Fibroblast of skin of right biceps (primary cell): ENCODE results near the gene ARSK.
"Not testable (repeated sequence)": the region's sequence is repeated elsewhere in the genome, so short reads cannot be mapped to it uniquely, and the experiment has no call there.

Experiments used
- DNase-seq: peaks from one replicate; pipeline ENCODE4 v3.0.0-alpha.2; 2013

ARSK gene

GRCh38 chr5:95621839-95622629 lies 67.1 kb downstream of the ARSK start:
- no peak for DNase-seq

DNA sequence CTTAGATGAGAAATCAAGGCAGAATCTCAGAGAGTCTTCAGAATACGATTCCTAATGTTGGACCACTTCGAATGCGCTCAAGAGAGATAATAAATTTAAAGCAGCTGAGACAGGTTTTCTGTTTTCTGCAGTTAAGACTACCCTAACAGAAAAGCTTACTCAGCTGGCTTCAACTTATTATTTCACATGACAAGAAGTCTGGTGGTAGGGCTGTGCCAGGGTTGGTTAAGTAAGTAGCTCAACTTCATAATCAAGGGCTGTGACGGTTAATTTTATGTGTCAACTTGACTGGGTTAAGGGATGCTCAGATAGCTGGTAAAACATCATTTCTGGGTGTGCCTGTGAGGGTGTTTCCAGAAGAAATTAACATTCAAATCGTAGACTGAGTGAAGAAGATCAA lies 68.8 kb downstream of the ARSK start:
- no peak for DNase-seq

DNA sequence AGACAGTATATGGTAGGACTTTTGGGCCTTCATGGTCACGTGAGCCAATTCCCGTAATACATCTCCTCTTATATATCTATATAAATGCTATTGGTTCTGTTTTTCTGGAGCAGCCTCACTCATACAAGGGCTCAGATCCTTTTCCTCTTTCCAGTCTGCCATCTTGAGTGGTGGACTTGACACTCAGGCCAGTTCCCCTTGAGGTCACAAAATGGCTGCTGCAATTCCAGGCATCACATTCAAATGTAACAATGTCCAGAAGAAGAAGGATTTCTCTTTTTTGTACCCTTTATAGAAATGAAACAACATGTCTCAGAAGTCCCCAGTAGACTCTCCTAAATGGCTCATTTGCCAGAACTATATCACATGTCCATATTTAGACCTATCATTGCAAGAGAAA lies 69.5 kb downstream of the ARSK start:
- no peak for DNase-seq

DNA sequence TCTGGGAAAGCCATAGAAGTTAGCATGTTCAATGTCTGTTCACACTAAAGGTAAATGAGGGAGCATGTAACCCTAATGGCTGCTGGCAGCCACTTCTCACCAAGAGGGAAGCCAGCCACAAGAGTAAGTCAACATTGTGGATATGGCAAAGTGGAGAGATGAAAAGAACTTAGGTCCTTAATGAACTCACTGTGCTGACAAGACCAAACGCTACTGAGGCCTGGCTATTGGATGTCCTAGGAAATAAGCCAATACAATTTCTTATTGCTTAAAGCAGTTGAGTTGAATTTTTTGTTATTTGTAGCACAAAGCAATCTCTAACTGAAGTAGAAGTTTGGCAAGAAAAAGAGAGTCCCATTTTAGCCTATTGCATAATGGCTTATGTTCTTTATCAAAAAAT lies 71.8 kb downstream of the ARSK start:
- DNase-seq, result no peak

DNA sequence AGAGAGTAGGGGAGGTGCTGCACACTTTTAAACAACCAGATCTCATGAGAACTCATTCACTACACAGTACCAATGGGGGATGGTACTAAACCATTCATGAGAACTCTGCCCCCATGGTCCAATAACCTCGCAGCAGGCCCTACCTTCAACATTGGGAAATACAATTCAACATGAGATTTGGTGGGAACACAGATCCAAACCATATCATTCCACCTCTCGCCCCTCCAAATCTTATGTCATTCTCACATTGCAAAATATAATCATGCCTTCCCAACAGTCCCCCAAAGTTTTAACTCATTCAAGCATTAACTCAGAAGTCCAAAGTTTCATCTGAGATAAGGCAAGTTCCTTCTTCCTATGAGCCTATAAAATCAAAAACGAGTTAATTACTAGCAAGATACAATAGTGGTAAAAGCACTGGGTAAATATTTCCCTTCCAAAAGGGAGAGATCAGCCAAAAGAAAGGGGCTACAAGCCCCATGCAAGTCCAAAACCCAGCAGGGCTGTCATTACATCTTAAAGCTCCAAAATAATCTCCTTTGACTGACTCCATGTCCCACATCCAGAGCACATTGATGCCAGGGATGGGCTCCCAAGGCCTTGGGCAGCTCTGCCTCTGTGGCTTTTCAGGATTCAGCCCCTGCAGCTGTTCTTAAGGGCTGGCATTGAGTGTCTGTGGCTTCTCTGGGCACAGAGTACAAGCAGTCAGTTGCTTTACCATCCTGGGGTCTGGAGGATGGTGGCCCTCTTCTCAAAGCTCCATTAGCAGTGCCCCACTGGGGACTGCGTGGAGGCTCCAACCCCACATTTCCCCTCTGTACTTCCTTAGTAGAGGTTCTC lies 73.3 kb downstream of the ARSK start:
- no peak for DNase-seq

DNA sequence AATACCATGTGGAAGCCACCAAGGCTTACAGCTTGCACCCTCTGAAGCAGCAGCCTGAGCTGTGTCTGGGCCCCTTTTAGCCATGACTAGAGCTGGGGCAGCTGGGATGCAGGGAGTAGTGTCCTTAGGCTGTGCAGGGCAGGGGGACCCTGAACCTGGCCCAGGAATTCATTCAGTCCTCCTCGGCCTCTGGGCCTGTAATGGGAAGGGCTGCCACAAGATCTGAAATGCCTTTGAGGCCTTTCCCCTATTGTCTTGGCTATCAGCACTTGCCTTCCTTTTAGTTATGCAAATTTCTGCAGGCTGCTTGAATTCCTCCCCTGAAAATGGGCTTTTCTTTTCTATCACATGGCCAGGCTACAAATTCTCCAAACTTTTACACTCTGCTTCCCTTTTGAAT lies 74.0 kb downstream of the ARSK start:
- no peak for DNase-seq

DNA sequence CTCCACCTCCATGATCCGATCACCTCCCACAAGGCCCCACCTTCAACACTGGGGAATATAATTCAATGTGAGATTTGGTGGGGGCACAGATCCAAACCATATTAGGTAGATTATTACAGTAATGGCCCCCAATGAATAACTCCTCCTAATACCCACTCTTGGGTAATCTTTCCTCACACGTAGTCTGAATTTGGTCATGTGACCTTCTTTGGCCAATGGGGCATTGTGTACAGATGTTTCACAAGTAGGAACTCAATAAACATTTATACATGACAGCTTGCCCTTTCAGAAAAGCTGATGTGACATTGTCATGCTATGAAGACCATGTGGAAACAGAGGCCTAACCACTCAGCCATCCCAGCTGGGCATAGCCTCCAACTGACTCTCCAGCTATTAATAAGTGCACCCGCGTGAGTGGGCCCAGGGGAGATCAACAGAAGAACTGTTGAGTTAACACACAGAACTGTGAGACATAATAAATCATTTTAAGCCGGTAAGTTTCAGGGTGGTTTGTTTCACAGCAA lies 75.6 kb downstream of the ARSK start:
- no peak for DNase-seq

GRCh38 chr5:95631255-95631958 lies 76.5 kb downstream of the ARSK start:
- DNase-seq, result peak; percentile 74

DNA sequence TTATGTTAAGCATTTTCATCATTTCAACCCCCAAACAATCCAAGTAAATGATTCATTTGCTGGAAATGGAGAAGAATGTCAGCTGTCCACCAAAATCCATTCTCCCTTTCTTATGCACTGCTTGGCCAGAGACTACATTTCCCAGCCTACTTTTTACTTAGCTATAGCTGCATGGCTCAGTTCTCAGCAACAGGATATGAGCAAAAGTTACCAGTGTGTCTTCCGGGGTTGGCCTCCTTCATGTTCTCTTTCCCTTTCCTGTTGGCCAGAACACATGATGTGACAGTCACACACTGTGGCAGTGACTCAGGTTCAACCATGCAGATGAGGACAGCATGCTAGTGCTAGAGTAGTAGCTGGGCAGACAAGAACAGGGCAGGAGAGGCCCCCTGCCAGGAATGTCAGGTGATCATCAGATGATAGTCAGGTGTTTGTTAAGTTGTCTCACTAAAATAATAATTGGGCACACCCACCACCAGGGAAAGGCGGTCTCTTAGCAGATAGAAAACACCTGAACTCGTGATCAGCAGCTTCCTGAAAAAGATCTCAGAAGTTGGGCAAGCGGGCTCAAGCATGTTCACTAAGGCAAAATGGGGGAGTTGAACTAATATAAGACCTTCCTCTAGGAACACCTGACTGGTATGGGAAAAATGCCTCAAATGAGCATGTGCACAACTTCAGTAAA lies 77.2 kb downstream of the ARSK start:
- DNase-seq, result peak; percentile 78

DNA sequence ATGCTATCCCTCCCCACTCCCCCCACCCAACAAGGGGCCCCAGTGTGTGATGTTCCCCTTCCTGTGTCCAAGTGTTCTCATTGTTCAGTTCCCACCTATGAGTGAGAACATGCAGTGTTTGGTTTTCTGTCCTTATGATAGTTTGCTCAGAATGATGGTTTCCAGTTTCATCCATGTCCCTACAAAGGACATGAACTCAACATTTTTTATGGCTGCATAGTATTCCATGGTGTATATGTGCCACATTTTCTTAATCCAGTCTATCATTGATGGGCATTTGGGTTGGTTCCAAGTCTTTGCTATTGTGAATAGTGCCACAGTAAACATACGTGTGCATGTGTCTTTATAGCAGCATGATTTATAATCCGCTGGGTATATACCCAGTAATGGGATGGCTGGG lies 78.0 kb downstream of the ARSK start:
- DNase-seq, result not testable (repeated sequence)

DNA sequence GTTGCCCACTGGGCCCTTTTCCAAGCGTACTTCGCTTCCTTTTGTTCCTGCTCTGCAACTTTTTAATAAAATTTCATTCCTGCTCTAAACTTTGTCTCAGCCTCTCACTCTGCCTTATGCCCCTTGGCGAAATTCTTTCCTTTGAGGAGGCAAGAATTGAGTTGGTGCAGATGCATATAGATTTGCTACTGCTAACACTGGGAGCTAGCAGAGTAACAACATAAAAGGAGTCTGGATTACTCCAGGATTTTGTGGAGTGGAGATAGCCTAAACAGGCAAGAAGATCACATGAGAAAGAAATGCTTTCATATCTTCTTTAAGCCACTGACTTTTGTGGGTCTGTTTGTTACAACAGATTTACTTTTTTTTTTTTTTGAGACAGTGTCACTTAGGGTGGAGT lies 78.8 kb downstream of the ARSK start:
- DNase-seq, result no peak

DNA sequence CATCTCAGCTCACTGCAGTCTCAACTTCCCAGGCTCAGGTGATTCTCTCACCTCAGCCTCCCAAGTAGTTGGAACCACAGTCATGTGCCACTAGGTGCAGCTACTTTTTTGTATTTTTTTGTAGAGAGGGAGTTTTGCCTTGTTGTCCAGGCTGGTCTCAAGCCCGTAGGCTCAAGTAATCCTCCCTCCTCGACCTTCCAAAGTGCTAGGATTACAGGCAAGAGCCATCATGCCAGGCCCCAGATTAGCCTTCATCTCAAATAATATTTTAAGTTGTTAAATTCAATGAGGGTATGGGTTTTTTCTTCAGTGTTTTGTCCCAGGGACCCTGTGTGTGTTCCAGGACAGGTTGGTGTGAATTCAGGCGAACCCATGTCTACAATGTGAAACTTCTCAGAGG lies 79.2 kb downstream of the ARSK start:
- no peak for DNase-seq

DNA sequence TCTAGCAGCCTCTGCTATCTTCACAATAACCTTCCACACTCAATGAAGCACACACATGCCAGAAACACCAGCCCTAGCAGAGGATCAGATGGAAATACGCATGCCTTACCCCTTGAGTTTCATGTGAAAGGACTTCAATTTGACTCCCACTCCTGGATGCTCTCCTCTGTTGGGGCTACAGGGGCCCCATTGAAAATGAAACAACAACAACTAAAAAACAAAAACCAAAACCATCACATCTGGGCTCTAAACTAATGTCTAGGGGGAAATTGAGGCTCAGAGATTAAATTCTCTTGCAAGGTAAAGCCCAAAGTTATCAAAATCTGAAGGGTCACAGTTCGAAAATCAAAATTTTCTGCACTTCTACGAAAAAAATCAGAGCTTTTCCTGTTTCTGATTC lies 83.7 kb downstream of the ARSK start:
- DNase-seq, result no peak

DNA sequence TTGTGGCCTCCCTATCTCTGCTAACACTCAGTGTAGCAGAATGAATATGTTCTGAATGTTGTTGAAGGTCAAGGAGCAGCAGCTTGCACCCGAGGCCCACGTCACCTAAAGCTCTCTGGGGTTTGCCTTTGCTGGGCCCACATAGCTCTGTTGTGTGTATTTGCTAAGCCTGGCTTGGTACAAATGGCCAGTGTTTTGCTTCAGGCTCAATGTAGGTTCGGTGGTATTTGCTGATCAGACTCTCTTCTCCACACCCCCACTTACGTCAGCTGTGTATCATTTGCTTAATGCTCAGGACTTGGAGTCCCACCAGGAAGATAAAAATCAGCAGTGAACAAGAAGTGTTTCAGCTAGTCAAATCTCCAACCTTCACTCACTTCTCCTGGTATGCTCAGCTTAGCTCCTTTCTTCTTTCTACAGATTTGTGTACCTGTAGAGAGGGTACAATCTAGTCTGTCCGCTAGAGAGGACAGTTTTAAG lies 86.9 kb downstream of the ARSK start:
- DNase-seq, result peak; percentile 17

GRCh38 chr5:95643152-95643551 lies 88.3 kb downstream of the ARSK start:
- DNase-seq, result no peak

GRCh38 chr5:95644351-95645042 lies 89.6 kb downstream of the ARSK start:
- peak; percentile 47 for DNase-seq

DNA sequence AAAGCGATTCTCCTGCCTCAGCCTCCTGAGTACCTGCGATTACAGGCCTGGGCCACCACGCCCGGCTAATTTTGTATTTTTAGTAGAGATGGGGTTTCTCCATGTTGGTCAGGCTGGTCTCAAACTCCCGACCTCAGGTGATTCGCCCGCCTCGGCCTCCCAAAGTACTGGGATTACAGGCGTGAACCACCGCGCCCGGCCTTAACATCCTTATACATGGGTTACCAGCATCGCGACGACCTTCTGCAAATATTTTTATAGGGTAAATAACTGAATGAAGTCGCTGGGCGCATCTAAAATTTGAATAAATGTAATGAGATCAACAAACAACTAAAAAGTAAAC lies 91.3 kb downstream of the ARSK start:
- DNase-seq, result not testable (repeated sequence)

DNA sequence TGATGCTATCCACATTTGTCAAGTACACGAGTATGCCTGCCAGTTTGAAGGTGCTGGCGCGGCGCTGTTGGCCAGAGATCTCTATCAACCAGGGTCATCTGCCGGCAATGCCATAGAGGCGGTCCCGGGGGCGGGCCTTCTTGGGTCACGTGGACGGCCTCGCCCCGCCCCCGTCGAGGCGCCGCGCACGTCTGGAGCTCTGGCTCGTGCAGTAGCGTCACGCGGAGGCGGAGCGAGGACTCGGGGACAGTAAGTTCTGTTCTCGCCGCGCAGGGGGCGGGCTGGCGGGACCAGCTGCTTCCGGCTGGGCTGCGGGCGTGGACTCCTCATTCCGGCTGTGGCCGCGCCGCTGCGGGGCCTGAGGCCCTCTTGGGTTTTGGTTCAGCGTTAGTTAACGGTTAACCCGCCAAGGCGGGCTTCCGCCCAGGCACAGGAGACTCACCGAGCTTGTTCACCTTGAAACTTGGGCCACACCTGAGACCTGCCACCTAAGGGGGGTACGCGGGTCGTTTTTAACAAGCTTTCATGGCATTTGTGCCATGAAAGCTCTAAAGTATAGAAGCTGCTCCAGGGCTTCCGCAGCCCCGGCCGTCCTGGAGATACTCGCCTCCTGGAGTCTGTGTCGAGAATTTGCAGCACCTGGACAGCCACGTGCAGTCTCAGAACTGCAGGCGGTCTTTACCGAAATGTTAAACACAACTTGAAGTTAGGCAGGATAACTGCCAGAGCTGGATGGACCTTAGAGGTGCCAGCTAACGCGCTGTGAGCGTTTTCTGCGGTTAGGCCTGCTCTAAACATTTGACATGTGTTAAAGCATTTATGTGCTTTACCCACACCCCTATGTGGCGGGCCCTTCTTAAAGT lies 91.9 kb downstream of the ARSK start, which contains the start of gene RFESD:
Gene RFESD, plus strand, starts transcription at position 209 of the 863 bp plus-strand sequence. CDS start 5,495 bp downstream, outside the sequence.
- peak; percentile 97 for DNase-seq

- no peak for DNase-seq
These were observed 93.3 kb downstream of the ARSK start for GRCh38 chr5:95647886-95648860.

GRCh38 chr5:95649274-95649673 lies 94.4 kb downstream of the ARSK start:
- no peak for DNase-seq
